Measurements from ENCODE around the gene MASP1. TPM values are rescaled to one million over a fixed set of nuclear protein-coding genes. Genes with fewer than 3 reads are reported as not detected.

The MASP1 gene
- total RNA-seq, 1 experiment from 2014 or later: 1.0 TPM

GRCh38 chr3:187264021-187264420 lies 27.5 kb downstream of the MASP1 start:
- no peak for TF ChIP-seq CTCF (conservative IDR thresholded peaks at IDR 0.05)
- no peaks in the 10 kb centered on the region for H3K79me1 ChIP-seq (ENCODE audit: insufficient read depth, low read depth, low read length, poor library complexity, severe bottlenecking)
- no peaks in the 10 kb centered on the region for H3K27me3 Mint-ChIP-seq (ENCODE audit: low read depth)
- H2BK20ac ChIP-seq (ENCODE audit: low read depth, low read length, poor library complexity, severe bottlenecking): no peak overlapping the region
- no peak overlapping the region for H3K4me2 ChIP-seq (ENCODE audit: insufficient read depth, insufficient read length, low read length)
- H3K4me1 Mint-ChIP-seq: peaks cover 6 to 7% of the 10 kb centered on the region in 2 experiments
- H4K8ac ChIP-seq (replicated peaks; ENCODE audit: insufficient read length, low read depth, low read length): no peak overlapping the region
- no peaks in the 10 kb centered on the region for H3K79me2 ChIP-seq (ENCODE audit: insufficient read depth, low read length)
- H3K4ac ChIP-seq (ENCODE audit: low read depth, low read length): no peak overlapping the region
- no peak overlapping the region for H3K23ac ChIP-seq (ENCODE audit: insufficient read length, low read depth, low read length)
- no peak overlapping the region for H3K27ac Mint-ChIP-seq
- H3K27ac ChIP-seq (ENCODE audit: insufficient read length, low read depth, low read length): no peak overlapping the region
- no peaks in the 10 kb centered on the region for H4K20me1 ChIP-seq (ENCODE audit: control insufficient read depth, insufficient read depth, insufficient read length)
- H3K9ac ChIP-seq (ENCODE audit: extremely low read depth, insufficient read length, low read length): no peak overlapping the region
- no CpG with 5 or more reads among the region's 4 CpGs for WGBS (ENCODE audit: extremely low coverage, insufficient read length, low lambda C conversion rate)
- H2BK15ac ChIP-seq (ENCODE audit: low read depth, low read length): no peak overlapping the region
- no peaks in the 10 kb centered on the region for H3K9me3 ChIP-seq (ENCODE audit: control insufficient read depth, low read depth, low read length)
- H3K36me3 Mint-ChIP-seq (ENCODE audit: insufficient read depth in 1 of 3, low read depth in 3 of 3): peaks cover 0 to 5% (median 4%) of the 10 kb centered on the region in 3 experiments; a peak in 3 of 7 replicates
- H3K9me3 Mint-ChIP-seq: peaks cover 4% of the 10 kb centered on the region in 2 experiments
- no peaks in the 10 kb centered on the region for H3K27me3 ChIP-seq (ENCODE audit: insufficient read depth, low read length)
- no peak overlapping the region for H3K18ac ChIP-seq (ENCODE audit: insufficient read length, low read depth, low read length)
- H4K91ac ChIP-seq (ENCODE audit: insufficient read length, low read depth, low read length): no peak overlapping the region
- no peaks in the 10 kb centered on the region for H3K4me1 ChIP-seq (ENCODE audit: insufficient read depth, low read length)
- no peak overlapping the region for H2BK12ac ChIP-seq (ENCODE audit: insufficient read length, low read depth, low read length)
- no peak overlapping the region for H2BK5ac ChIP-seq (ENCODE audit: insufficient read length, low read length)
- no peak overlapping the region for H2BK120ac ChIP-seq (ENCODE audit: low read depth, low read length, poor library complexity, severe bottlenecking)
- no peak for DNase-seq
- no peak overlapping the region for H4K5ac ChIP-seq (ENCODE audit: insufficient read length, low read depth, low read length)
- no peak overlapping the region for H2AK5ac ChIP-seq (ENCODE audit: insufficient read length, low read length)
- H3K23me2 ChIP-seq (ENCODE audit: insufficient read length, low read depth, low read length, poor library complexity, severe bottlenecking): no peaks in the 10 kb centered on the region
- no peak overlapping the region for H3T11ph ChIP-seq (ENCODE audit: low read length)
- H3K56ac ChIP-seq (ENCODE audit: insufficient read length, low read depth, low read length): no peak overlapping the region
- no peak overlapping the region for H3K4me3 Mint-ChIP-seq
- no peak overlapping the region for H2AFZ ChIP-seq (ENCODE audit: low read length)
- H3K14ac ChIP-seq (ENCODE audit: insufficient read depth, low read length): no peak overlapping the region

Measured in H9 (cell line).